HTERT RPE-1 (cell line): ENCODE measurements around the gene NAGK.
"Not testable (repeated sequence)": the region's sequence is repeated elsewhere in the genome, so short reads cannot be mapped to it uniquely, and the experiment has no call there.

Source experiments
- in situ Hi-C: fragments of 300-500 bp; cut with MboI; formaldehyde crosslinking; loops from 4 replicates; pipeline ENCODE4 v1.14.3; 2020; ENCODE audit warnings: low sequenced_read_pairs

The NAGK gene

GRCh38 chr2:71067567-71068217 lies 756 bp upstream of the NAGK start:
- in situ Hi-C loops: no loop called here

GRCh38 chr2:71069376-71069775 lies 928 bp downstream of the NAGK start:
- in situ Hi-C loops: no loop called here

DNA sequence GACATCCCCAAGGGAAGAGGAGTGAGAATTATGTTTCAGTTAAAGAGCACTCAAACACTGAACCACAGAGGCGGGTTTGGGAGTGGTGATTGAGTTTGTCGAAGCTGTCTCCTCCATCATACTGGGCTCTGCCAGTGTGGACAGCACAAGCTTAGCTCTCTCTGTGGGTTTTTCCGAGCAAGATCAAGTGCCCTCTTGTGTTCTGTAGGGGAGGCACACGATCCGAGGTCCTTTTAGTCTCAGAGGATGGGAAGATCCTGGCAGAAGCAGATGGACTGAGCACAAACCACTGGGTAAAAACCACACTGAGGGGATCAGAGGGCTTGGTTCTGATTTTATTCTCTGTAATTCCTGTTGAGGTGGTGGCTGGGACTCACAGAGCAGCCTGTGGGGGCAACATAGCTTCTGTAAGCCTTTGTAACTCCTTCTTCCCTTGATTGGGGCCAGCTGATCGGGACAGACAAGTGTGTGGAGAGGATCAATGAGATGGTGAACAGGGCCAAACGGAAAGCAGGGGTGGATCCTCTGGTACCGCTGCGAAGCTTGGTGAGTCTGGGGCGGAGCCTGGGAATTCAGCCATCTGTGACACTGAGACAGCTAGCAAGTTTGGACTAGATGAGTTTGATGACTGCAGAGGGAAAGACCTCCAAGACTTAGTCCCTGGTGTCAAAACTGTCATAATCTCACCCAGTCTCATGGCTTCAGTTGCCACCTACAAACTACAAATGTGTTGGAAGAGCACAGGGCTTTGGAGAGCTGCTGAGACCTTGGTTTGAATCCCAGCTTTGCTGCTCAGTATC lies 2.0 kb downstream of the NAGK start:
- in situ Hi-C loops: no loop called here

- in situ Hi-C loops: no loop called here
These were observed 3.4 kb downstream of the NAGK start for GRCh38 chr2:71071681-71072398.

DNA sequence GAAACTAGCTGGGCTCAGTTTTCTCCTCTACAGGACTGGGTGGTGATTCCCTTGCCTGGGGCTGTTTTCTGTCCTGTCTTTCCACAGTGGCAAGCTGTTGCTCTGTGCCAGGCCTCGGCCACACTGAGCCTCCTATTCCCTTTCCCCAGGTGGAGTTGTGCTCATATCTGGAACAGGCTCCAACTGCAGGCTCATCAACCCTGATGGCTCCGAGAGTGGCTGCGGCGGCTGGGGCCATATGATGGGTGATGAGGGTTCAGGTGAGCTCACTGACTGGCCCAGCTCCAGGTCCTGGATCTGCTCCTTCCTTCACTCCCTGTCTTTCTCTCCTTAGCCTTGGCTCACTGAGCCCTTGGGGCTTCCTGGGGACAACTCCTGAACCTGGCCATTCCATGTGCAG lies 4.0 kb downstream of the NAGK start:
- in situ Hi-C loops: no loop called here

DNA sequence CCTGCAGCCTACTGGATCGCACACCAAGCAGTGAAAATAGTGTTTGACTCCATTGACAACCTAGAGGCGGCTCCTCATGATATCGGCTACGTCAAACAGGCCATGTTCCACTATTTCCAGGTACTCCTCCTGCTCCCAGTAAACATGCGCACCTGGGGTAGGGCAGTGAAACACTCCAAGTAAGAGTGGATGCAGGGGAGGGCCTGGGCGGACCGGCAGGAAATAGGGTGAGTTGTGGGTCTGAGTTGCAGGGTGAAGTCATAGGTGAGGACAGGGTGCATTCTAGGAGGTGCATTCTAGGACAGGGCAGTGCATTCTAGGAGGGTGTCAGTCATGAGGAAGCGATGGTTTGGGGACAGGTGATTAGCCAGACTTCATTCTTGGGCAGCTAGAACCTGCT lies 5.0 kb downstream of the NAGK start:
- in situ Hi-C loops: no loop called here

DNA sequence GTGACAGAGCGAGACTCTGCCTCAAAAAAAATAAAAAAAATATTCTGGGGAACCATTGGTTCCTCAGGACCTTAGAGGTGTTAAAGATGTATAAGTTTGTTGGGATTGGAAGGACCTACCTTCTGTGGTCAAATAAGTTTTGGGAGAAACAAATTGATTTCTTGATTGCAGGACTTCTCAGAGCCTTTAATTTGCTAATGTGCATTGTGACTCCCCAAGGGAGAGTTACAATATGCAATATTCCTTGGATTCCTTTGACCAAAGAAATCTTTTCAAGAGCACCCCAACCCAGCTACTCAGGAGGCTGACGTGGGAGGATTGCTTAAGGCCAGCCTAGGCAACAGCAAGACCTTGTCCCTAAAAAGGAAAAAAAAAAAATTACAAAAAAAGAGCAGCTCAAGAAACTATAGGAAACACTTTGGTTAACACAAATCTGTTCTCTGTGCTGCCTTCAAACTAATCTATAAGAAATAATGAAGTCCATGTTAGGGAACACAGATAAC lies 6.5 kb downstream of the NAGK start:
- in situ Hi-C loops: no loop called here

DNA sequence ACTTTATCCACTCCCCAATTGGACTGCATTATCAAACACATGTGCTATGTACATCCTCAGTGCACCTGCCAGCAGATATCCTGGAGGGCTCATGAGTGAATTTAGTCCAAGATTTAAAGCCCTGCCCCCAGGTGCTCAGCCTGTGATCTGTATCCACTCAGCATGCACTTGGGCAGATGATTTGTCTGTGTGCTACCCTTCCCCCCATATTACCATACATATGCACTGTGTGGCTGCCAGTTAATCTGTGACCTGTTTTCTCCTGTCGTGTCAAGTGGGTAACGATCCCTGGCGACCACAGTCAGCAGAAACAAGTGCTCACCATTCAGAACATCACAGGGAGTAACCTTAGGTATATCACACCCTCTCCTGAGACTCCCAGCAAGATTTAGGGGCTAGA lies 10.2 kb downstream of the NAGK start:
- in situ Hi-C loops: no loop called here

DNA sequence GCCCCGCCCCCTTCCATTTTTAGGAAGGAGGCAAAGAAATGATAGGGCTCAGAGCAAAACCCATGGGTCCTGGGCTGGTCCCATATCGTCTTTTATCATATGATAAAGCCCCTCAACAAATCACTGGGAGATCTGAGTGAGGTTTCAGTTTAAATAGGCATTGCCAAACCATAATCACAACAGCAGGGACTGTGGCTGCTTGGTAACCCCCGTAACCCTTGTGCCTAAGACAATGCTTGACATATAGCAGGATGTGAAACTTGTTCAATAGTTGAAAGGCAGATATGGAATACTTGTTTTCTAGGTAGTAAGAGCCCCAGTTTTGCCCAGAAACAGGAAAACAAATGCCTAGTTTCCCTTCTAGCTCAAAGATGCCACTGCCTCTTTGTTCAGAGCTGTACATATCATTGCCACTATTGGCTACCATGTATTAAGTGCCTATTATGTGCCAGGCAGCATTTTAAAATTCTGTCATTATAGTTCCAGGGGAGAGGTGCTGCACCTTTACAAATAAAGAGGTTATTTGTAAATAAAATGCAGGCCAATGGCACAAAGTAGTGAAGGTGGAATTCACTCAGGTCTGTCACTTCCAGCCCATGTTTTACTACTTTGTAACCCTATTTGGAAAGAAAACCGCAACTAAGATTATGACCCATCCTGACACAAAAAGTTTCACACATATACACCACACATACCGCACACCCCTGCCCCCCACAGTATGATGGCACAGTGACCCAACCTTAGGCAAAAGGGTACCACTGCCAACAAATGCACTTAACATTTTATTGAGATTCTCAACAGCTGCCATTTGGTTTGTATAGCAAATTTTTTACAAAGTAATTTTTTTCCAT lies 14.2 kb downstream of the NAGK start:
- in situ Hi-C loops: no loop called here

DNA sequence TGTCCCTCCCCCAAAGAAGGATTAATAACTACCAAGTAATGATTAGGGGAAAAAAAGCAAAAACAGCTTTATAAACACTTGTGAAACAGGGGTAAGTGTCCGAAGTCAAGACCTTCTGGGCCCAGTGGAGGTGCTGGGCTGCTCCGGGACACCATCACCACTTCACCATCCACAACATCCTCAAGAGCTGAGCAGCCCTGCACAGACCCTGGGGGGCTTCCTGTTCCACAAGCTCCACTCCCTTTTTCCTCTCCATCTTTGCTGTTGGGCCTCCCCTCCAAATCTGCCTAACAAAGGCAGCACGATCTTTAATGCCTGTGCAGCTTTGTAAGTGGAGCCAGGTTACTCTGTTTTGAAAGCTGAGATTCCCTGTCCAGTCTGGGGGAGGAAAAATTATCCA lies 14.8 kb downstream of the NAGK start:
- in situ Hi-C loops: not testable (repeated sequence)

DNA sequence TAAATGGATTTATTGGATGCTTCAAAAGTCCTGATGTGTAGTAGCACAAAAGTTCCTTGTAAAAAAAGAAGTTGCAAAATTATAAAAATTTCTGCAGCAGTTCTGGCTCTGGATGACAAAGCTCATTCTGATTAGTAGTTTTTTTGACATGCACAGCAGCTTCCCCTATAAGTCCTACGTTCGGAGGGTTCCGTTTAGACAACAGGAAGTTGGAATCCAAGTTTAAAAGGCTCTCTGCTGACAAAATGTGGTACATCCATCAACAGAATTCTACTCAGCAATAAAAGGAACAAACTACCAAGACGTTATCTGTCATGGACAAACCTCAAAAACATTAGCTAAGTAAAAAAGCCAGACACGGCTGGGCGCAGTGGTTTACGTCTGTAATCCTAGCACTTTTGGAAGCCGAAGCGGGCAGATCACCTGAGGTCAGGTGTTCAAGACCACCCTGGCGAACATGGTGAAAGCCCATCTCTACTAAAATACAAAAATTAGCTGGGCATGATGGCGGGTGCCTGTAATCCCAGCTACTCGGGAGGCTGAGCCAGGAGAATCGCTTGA lies 15.4 kb downstream of the NAGK start:
- in situ Hi-C loops: not testable (repeated sequence)

DNA sequence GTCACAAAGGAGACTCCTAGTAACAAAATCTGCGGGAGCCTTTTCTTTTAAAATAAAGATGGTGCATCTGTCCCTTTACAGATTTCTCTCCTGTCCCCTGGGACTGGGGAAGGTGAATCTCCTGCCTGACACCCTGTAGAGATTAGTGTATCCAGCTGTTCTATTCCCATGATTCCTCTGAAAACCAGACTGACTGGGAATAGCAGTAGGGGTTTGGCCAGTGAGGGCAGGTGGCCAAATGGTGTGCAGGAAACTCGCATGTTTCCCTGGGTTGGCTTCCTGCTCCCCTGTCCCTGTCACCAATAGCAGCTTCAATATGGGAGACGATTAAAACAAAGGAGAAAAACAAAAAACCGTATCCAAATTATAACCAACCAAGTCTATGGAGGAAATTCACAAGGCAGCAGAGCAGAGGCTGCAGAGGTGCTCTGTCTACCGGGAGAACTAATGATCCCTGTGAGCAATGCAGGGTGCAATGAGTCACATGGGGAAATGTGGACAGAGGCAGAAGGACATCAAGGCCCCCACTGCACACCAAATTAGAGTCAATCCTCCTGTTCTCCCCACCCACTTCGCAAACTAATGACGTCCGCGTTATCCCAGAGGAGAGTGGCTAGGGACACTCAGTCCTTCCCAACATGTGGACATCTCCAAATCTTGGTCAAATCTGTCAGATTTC lies 17.0 kb downstream of the NAGK start:
- in situ Hi-C loops: not testable (repeated sequence)

GRCh38 chr2:71089475-71089874 lies 21.0 kb downstream of the NAGK start:
- in situ Hi-C loops: not testable (repeated sequence)

DNA sequence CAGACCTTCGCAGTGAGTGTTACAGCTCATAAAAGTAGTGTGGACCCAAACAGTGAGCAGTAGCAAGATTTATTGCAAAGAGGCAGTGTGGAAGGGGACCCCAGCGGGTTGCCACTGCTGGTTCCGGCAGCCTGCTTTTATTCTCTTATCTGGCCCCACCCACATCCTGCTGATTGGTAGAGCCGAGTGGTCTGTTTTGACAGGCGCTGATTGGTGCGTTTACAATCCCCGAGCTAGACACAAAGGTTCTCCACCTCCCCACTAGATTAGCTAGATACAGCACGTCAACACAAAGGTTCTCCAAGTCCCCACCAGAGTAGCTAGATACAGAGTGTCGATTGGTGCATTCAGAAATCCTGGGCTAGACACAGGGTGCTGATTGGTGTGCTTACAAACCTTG lies 23.4 kb downstream of the NAGK start:
- in situ Hi-C loops: not testable (repeated sequence)

- in situ Hi-C loops: not testable (repeated sequence)
These were observed 24.2 kb downstream of the NAGK start for GRCh38 chr2:71092491-71093260.

DNA sequence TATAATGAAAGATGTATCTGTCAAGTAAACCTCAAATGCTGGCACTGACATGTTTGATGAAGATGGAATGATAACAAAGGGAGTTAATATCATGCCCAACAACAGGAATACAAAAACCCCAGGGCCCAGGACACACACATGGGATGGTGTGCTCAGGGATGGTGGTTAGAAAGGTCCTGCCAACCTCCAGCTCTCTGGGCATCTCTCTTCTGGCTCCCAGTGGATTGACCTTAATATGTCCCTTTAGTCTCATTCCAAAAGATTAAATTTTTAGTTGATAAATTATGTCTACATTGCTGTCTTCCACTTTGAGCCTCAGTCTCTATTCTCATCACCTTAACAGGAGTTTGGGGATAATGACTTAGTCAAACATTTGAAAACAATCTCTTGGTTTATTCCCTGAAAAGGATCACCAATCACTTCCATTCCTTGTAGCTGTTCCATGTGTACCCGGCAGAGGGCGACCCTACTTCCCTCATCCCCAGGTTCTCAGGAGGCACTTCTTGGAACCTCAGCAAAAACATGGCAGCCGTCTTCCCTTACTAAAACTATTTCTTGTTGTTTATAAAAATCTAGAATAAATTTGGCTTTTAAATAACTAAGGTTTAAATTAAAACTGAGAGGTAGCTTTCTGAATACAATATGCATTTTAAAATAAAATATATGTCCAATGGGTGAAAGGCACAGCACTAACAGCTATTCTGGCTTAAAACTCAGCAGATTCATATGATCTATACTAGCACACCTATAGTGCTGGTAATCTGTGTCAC lies 31.9 kb downstream of the NAGK start:
- in situ Hi-C loops: no loop called here

GRCh38 chr2:71101656-71102055 lies 33.2 kb downstream of the NAGK start:
- in situ Hi-C loops: no loop called here

DNA sequence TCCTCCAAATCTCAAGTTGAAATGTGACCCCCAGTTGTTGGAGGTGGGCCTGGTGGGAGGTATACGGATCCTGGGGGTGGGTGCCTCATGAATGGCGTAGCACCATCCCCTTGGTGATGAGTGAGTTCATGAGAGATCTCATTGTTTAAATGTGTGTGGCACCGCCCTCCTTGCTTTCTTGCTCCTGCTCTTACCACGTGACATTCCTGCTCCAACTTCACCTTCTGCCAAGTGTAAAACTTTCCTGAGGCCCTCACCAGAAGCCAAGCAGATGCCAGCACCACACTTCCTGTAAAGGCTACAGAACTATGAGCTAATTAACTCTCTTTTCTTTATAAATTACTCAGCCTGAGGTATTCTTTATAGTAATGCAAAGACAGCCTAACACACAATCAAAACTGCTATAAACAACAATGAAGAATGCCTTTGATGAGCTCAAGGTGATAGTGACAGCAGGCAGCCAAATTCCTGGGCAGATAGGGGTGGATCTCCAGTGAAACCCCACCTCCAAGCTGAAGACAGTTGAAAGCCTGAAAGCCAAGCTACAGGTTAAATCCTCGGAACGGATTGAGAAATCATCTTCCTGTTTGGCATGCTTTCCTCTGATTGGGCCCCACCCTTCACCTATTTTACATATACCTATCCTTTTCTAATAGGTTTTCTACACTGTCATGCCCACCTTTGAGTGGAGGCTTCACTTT lies 34.7 kb downstream of the NAGK start:
- in situ Hi-C loops: no loop called here
